ENCODE measurements around the gene GAPDHS.

Gene GAPDHS

DNA sequence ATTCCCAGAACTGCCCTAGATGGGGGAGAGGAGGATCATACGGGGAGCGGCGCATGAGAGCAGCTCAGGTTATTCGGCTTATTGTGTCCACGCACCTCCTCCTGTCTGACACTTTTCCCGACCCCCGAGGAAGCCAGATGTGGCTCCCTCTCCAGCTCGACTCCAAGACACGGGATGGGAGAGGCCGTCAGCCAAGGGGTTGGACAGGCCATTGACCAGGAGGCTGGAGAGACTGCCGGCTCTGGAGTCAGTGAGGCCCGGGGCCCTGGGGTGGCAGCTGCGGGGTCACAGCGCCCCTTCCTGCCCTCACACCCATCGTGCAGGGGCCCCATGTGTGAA lies 22.7 kb upstream of the GAPDHS start:
- DNase-seq (ENCODE audit: low read depth in 2 of 2) = no peak

DNA sequence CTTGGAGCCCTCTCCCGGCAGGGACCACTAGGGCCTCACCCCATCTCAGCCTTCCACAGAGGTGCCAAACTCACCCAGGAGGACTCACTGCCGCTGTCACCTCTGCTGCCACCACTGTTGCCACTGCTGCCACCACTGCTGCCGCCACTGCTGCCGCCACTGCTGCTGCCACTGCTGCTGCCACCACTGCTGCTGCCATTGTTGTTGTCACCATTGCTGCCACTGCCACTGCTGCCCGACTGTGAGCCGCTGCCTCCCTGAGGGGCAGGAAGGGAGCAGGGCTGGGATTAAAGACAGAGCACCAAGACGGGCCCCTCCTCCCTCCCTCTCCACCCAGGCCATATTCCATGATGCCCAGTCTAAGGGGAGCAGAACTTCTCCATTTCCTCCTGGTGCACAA lies 21.9 kb upstream of the GAPDHS start:
- no peak for DNase-seq (ENCODE audit: low read depth in 2 of 2)

DNA sequence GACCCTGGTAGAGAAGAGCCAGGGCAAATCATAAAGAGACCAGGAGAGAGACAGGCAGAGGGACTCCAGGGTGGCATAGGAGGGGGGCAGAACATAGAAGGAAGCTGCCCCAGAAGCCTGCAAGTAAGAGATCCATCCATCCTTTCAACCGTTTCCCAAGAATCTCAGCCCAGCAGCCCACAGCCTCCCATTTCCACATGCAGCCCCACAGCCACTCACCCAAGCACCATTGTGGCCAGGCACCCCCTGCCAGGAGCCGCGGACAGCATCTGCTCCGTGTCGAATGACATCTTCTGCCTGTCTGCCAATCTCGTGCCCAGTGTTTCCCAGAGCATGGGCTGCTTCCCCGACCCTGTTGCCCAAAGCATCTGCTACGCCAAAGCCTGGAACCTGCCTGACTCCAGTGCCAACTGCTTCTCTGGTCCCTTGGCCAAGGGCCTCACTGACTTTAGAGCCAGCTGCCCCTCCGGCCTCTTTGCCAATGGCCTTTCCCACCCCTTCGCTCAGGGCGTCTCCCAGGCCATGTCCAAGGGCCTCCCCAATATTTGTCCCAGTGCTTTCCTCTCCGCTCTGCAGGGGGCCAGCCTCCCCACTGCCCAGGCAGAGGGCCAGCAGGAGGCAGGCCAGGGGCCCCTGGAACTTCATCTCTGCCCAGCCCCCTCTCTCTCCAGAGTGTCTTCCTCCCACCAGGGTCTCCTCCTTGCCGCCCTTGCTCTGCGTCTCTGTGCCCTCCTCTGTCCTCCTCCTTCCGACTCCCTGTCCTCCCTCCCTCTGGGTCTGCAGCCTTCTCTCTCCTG lies 20.2 kb upstream of the GAPDHS start:
- no peak for DNase-seq (ENCODE audit: low read depth in 2 of 2)

DNA sequence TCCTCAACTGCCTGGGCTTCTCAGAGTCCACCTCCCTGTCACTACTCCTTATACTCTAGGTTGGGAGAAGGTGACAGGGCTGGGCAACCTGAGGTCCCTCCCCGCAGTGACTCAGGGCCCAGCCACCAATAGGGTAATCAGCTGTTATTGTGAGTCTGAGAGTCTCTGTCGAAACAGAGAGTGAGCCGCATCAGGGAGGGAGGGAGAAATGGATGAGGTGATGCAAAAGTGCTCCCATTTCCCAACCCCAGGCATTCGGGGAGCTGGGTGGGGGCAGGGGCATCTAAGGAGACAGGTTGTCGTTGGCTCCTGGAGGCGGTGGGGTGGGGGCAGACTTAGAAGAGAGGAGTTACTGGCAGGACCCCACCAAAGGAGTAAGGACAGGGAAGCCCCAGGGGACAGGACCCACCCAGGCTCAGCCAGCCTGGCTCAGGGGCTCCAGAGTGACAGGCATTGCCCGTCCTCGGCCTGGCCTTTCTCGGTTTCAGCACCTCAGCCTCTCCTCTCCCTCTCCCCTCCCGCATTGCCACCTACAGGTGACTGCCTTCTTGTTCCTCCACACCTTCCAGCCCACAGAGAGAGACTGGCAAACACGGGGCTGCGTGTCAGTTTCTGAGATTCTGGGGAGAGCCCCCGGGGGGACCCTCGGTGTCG lies 19.5 kb upstream of the GAPDHS start, which contains the start of gene DMKN:
DMKN (minus strand) TSS at position 22 of the 654 bp plus-strand sequence. CDS start 174 bp downstream, outside the sequence.
- DNase-seq (ENCODE audit: low read depth in 2 of 2) = no peak

DNA sequence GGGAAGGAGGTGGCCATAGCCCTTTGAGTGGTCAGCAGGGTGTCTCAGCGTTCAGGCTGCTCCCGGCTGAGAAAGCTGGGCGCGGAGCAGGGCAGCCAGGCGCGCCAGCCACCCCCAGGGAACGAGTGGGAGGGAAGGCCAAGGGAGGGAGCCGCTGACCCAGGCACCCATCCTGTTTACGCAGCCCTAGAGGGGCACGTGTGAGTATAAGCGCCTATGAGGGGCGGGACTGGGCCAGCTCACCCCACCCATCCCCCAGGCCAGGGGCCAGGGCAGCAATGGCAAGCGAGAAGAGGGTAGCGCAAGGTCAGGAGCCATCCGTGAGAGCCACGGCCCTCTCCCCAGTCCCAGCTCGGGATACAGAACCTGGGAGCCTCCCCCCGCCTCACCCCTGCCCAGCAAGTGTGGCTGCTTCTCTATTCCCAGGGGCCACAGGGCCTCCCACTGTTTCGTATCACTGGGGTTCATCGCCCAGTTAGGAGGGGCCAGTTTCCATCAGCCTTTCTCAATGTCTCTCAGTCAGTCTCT lies 18.9 kb upstream of the GAPDHS start:
- no peak for DNase-seq (ENCODE audit: low read depth in 2 of 2)

DNA sequence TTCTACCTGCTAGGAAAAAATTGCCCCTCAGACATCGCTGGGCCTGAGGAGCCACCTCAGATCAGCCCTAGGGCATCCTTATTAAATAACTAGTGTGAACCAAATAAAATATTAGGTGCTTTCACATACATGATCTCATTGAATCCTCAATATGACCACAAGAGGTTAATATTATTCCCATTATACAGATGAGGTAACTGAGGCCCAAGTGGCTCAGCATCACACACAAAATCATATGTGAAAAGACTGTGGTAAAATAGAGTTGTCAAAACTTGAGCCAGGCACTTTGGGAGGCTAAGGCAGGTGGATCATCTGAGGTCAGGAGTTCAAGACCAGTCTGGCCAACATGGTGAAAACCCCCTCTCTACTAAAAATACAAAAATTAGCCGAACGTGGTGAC lies 16.9 kb upstream of the GAPDHS start:
- DNase-seq (ENCODE audit: low read depth in 2 of 2) = no peak

DNA sequence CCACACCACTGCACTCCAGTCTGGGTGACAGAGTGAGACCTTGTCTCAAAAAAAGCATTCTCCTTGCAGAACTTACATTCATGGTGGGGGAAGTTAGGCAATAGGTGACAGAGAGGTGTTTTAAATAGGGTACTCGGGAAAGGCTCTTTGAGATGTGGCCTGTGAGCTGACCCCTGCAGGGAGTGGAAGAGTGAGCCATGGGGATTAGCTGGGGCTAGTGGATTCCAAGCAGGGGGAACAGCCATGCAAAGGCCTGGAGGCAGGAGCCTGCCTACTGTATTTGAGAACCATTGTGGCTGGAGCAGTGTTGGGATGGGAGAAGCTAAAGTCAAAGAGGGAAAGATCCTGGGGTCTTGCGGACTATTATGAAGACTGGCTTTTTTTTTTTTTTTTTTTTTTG lies 15.9 kb upstream of the GAPDHS start:
- DNase-seq (ENCODE audit: low read depth in 2 of 2) = no peak

DNA sequence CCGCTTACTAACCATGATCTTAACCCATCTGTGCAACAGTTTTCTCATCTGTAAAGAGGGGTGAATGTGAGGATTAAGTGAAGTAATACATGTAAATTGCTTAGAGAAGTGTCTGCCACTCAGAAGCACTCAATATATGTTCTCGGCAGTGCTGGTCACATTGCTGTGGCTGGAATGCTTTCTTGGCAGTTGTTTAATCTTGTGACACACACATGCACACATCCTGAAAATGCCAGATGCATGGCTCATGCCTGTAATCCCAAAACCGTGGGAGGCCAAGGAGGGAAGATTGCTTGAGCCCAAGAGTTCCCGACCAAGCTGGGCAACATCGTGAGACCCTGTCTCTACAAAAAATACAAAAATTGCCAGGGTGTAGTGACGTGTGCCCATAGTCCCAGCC lies 14.9 kb upstream of the GAPDHS start:
- no peak for DNase-seq (ENCODE audit: low read depth in 2 of 2)

DNA sequence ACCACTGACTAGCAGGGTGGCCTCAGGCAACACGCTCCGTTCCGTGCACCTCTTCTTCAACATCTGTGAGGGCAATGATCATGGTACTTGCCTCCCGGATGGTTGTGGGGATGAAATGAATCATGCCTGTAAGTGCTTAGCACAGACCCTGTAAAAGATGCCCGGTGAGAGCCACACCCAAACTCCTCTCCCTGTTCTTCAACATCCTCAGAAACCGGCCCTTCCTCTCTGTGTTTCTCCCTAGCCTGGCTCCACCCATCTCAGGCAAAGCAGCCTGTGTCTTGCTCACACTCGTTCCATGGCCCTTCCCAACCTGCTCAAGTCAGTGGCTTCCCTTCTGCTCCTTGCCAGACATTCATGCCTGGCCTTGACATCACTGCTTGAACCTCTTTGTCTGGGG lies 14.0 kb upstream of the GAPDHS start:
- DNase-seq (ENCODE audit: low read depth in 2 of 2) = no peak

DNA sequence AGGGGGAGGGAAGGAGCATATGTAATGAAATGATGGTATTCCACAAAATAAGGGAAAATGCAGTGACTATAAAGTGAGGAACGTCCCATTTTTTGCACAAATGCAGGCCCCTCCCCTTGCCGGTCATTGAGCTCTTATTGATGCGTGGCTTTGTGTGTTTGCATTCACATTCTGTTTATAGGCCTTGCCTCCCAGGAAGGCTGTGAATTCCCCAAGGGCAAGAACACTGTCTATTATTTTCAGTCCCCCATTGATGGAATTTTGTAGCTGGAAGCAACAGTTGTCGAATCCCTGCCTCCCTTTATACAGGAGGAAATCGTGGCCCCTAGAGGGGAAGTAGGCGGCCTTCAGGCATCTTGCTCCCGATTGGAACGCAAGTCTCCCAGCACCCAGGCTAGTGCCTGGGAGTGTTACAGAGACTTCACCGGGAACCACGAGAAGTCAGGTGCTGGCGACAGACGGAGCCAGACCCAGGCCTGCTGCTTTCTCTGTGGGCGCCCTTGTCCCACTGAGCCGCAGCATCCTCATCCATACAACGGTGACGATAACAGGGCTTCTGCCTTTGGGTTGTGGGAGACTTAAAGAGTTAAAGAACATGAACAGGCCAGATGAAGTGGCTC lies 12.0 kb upstream of the GAPDHS start:
- no peak for DNase-seq (ENCODE audit: low read depth in 2 of 2)

DNA sequence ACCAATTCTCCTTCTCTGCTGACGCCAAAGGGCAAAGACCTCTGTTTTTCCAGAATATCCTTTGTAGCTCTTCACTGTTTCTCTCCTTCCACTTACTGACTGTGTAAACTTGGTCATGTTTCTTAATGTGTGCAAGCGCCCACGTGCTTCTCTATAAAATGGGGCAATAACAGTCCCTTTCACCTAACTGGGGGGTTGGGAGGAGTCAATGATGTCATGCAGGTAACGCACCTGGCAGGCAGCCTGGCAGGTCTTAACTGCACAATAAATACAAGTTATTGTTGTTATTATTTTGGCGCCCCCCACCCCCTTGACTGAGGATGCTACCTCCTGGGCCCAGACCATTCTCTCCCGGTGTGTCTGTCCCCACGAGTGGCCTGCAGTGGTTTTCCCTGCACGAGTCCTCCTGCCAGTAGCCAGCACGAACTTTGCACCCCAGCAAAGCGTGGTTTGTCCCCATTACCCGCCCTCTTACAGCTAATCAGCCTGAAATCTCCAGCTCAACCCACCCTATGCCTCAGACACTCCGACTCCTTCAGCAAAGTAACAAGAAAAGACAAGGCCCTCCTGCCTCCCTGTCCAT lies 10.4 kb upstream of the GAPDHS start:
- DNase-seq (ENCODE audit: low read depth in 2 of 2) = no peak

DNA sequence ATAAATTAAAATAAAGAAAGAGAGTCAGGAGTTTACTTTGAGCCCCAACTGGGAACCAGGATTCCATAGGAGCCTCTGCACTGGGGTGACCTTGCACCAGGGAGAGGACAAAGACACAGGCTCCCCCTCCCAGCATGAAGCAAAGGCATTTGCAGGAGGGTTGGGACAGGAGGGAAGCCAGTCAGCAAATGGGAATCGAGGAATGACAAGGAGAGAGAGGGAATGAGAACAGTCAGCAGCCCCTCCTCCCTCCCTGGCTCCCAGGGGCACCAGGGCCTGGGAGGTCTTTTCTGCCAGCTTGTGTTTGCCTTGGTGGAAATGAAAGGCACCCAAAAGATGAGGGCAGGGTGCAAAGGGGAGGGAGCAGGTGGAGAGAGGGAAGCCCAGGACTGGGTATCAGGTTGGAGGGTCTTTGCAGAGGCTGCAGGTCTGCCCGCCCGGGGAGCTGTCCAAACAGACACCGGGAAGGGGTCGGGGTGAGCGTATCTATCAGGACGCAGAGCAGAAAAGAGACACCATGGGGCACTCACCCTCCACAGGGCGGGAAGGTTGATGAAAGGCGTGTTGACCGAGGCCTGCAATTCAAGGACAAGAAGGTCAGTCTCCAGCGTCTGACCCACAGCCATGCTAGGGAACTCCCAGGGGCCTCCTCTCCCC lies 8.9 kb upstream of the GAPDHS start:
- no peak for DNase-seq (ENCODE audit: low read depth in 2 of 2)

DNA sequence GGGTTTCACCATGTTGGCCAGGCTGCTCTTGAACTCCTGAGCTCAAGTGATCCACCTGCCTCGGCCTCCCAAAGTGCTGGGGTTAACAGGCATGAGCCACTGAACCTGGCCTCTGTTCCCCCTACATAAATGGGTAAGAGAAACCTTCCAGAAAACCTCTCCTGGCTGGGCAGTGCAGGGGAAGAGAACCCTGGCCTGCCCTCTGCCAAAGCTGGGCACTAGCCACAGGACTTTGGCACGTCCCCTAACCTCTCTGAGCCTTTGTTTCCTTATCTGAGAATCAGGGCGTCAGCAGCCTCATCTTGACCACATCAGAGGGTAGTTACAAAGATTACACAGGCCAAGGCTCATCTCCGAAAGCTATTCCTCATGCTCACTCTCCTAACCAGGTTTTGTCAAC lies 7.4 kb upstream of the GAPDHS start:
- DNase-seq (ENCODE audit: low read depth in 2 of 2) = no peak

DNA sequence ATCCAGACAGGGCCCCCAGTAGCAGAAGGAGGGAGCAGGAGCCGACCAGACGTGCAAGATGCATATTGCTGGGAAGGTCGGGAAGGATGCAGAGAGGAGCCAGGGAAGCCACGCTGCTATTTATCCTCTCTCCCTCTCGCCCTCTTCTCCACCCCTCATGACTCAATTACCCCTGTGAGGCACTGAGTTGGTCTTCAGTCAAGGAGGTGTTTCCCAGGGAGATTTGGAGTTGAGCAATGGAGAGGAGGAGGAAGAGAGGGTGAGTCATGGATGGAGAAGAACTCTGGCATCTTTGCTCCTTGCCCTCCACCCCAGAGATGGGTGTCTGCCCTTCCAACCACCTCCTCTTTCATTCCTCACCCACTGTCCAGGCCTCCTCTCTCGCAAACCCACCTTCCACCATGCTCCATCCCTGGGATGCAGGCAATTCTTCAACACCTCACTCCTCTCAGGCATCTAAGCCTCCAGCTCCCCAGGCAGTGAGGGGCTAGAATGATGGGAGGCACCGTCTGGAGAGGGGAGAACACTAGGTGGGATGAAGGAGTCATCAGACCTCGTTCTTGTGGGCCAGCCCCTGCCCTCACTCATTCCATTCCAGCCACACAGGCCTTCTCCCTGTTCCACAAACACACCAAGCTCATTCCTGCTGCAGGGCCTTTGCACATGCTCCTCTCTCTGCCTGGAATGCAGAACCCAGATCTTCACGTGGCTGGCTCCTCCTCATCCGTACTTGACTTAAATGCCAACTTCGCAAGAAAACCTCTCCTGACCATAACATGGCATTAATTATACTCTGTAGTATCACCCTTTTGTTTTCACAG lies 4.8 kb upstream of the GAPDHS start, which contains the start of gene SBSN:
SBSN (minus strand) TSS at position 94 of the 821 bp plus-strand sequence; CDS start at position 64, 30 bp downstream.
- no peak for DNase-seq (ENCODE audit: low read depth in 2 of 2)

DNA sequence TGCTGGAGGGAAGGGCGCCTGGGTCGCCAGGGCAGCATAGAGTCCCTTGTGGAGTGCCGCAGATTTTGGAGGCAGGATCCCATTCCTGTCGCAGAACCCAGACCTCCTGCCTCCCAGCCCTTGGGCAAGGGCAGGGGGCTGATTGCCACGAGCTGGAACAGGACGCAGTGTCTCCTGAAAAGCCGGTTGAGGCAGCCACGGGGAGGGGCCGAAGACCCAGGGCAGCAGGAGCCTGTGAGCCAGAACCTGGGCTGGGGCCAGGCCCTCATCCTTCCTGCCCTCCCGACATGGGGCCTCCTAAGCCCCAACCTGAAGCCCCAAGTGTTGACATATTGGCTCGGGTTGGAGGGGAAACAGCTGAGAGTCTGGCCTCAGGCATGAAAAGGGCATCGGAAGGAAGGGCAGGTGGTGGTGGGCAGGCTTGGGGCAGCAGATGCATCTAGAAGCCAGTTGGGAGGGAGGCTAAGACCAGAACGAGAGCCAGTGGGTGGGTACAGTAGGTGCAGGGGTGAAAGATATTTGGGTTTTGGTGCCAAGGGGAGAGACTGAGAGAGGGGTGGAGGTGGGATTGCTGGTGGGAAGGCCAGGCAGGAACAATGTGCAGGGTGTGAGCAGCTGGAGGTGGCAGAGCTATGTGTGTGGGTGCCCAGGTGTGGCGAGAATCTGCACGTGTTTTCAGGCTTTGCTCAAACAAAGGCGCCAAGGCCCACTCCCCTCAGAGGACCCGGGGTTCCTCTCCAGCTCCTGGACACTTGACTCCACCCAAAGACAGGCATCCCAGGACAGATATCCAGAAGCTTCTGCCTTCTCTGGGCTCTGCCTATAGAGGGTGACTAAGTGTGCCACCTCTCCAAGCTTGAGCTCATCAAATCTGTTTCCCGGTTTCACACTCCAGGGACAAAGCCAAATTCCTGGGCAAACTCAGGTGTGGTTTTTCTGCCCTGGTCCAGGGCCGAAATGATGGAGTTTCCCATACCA lies 3.7 kb upstream of the GAPDHS start:
- no peak for DNase-seq (ENCODE audit: low read depth in 2 of 2)

DNA sequence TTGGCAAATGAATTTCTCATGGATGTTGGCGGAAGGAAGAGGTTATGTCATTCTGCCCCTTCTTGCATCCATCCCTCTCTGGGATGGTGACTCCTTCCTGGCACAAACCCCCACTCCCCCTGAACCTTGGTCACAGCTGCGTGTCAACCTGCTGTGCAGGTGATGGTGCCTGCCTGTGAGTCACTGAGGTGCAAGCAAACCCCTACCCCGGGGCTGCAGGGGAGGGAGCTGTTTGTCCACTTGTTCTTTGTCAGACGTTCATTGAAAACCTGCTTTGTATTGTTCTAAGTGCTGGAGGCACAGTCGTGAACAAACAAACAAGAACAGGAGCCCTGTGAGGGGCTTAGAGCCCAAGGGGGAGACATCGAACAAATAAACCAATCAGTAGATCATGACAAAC lies 2.0 kb upstream of the GAPDHS start:
- no peak for DNase-seq (ENCODE audit: low read depth in 2 of 2)

DNA sequence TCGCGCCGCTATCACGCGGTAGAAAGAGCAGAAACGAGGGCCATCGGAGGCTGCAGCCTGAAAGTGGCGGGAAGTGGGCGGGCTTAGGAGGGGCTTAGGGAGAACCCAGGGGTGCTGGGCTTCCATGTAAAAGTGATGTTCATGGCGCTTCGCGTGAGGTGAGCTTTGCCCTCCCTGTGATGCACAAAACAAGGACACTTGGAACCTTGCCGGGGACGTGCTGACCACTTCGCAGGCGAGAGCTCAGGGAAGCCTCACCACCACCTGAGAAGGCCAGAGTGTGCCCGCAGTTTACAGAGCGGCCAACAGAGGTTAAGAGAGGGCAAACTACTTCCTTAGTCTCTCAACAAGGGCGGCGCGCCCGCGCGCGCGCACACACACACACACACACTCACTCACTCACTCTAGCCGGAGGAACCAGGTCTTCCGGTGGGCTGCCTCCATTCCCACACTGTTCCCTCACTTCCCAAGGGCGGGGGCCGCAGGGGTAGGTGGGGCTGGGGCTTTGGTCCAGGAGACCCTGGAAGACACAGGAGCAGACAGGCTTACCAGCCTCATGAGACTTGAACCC lies 651 bp downstream of the GAPDHS start:
- DNase-seq (ENCODE audit: low read depth in 2 of 2) = peak in 1 of 2 experiments; percentile 15

DNA sequence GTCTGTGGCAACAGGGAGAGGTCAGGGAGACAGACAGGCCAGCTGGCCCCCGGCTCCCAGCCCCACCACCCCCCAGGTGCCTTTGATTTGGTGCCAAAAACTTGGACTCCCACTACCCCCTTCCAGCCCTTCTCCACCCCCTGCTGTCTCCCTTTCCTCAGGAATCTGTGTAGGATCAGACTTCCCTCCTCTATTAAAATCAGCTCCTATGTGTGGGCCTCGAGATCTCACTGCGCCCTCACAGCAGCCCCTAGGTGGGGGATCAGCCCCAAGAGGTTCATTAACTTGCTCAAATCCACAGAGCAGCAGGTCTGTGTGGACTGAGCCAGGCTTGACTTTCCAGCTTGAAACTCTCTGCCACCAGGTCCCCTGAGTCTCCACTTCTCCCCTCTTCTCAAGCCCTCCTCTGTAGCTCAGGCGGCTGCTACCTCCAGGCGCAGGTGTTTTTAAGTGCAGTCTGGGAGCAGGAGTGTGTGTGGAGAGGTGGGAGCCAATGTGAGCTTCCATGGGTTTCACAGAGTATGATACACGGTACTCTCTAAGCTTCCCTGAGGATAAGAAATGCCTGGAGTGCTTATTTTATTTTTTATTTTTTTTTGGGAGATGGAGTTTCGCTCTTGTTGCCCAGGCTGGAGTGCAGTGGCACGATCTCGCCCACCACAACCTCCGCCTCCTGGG lies 1.7 kb downstream of the GAPDHS start:
- DNase-seq (ENCODE audit: low read depth in 2 of 2) = no peak

DNA sequence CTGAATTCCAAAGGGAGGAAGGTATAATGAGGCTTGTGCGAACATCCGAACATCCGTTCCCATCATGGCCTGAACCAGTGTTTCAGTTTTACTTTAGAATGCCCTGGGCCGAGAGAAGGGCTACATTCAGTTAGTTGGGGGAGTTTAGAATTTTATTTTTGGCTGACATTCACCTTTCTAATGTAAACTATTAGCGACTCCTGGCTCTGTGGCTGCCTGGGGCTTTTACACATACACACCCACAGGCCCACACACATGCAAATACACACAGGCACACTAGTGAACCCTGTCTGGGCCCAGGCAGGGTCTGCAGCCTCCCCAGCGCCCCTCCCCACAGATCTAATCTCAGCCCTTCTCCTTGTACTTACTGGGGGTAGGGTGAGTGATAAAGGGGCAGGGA lies 6.1 kb downstream of the GAPDHS start:
- no peak for DNase-seq (ENCODE audit: low read depth in 2 of 2)
